ENCODE data around the gene SLC25A42. TPM values are rescaled to one million over a fixed set of nuclear protein-coding genes. Genes with fewer than 3 reads are reported as not detected.
"Not testable (repeated sequence)": the region's sequence is repeated elsewhere in the genome, so short reads cannot be mapped to it uniquely, and the experiment has no call there.

Gene SLC25A42
- polyA plus RNA-seq, 3 donors, result 16.7 to 23.4 (median 22.7) TPM

DNA sequence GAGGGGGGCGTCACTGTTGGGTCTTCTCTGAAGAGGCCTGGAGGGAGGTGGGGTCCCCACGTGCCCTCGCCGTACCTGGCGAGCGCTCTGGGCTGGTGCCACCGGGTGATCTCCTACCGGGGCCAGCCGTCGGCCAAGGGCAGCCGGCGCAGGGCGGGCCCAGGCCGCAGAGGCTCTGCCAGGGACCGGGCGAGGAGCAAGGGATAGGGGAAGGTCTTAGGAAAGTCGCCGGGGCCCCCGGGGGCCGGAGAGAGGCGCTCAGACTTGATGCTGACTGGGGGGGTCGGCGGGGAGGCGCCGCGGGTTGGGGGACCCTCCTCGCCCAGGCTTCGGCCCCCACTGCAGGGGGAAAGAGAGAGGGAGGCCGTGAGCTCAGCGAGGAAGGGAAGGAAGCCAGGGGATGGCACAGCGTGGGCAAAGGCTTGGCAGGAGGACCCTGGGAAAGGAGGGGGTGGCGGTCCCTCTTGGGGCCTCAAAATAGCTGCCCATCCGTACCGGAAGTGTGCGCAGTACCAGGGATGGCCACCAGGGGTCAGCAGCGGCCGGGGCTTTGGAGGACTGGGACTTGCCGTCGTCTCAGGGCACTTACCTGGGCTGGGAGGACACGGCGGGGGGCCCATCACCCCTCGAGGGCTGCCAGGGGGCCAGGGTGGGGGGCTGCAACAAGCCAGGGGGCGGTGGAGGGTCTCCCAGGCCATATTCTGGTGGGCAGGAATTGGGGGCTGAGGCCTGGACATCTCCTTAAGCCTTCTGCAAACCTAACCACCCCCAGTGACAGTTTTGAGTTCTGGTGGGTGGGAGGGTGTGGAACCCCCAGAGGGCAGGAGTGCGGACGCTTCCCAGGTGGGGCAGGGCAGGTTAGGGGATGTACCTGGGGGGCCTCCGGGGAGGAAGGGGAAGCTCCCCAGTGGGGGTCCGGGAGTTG, 82.2 kb downstream of the SLC25A42 start:
- peak in 7 of 11 donors; percentile 30 to 65 (median 48) for DNase-seq (ENCODE audit: extremely low read depth in 1 of 11, low read depth in 9 of 11, low spot score in 4 of 11)

DNA sequence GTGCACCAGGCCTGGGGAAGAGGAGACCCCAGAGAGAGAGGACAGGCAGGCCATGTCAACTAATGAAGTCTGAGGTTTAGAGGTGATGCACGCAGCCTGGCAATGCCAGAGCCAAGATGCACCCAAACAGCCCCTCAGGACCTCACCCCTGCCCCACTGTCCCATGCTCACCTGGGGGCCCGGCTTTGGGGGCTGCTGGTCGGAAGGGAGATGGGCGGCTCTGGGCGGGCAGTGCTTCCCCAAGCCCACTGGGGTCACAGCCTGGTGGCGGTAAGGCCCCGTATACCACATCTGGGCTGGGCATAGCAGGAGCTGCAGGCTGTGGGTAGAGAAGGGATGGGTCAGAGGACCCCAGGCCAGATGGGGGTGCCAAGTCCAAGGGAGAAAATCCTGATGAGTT, 83.1 kb downstream of the SLC25A42 start:
- DNase-seq (ENCODE audit: extremely low read depth in 1 of 11, low read depth in 9 of 11, low spot score in 4 of 11), result no peak

DNA sequence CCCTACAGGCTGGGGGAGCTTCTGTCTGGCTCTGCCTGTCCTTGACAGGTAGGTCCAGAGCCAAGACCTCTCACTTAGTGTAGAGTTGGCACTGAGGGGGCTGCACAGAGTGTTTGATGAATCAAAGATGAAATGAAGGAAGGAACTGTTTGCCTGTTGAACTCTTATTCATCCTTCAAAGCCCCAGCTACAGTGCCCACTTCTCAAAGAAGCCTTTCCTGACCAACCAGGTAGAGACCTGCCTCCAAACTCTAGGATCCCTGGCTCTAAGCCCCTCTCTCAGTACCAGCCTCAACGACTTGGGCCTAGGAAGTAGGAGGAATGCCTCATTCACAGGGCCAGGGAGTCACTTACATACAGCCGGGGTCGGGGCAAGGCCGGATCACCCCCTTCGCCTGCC, 83.5 kb downstream of the SLC25A42 start:
- no peak for DNase-seq (ENCODE audit: extremely low read depth in 1 of 11, low read depth in 9 of 11, low spot score in 4 of 11)

DNA sequence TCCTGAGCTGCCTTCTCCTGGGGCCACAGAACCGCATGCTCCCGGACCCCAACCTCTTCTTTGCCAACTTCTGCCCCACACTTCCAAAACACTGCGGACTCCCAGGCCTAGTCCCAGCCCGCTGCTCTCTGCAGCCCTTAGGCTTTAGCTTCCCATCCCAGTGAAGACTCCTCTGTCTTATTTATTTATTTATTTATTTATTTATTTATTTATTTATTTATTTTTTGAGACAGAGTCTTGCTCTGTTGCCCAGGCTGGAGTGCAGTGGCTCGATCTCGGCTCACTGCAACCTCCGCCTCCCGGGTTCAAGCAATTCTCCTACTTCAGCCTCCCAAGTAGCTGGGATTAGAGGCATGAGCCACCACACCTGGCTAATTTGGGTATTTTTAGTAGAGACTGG, 84.7 kb downstream of the SLC25A42 start:
- DNase-seq (ENCODE audit: extremely low read depth in 1 of 11, low read depth in 9 of 11, low spot score in 4 of 11), result not testable (repeated sequence)

GRCh38 chr19:19149435-19149834, 85.6 kb downstream of the SLC25A42 start:
- no peak for DNase-seq (ENCODE audit: extremely low read depth in 1 of 11, low read depth in 9 of 11, low spot score in 4 of 11)

DNA sequence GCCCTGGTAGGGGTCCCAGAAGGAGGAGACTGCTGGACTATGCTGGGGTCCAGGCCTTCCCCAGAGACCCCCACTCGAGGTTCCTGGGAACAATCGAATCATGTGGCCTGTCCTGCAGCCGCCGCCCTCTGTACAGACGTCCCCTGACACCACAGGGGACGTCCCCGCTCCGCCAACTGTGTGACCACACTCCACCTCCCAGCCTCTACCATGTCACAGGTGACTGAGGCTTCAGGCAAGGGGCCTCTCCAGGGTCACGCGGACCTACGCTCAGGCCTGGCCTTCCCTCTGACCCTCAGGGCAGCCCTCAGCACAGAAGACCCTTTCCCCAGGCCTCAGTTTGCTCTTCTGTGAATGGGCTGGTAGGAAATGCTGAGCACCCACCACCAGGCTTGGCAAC, 87.6 kb downstream of the SLC25A42 start:
- DNase-seq (ENCODE audit: extremely low read depth in 1 of 11, low read depth in 9 of 11, low spot score in 4 of 11), result no peak

- no peak for DNase-seq (ENCODE audit: extremely low read depth in 1 of 11, low read depth in 9 of 11, low spot score in 4 of 11)
Observed at GRCh38 chr19:19152668-19153384, 89.0 kb downstream of the SLC25A42 start.

GRCh38 chr19:19154768-19155494, 91.1 kb downstream of the SLC25A42 start:
- DNase-seq (ENCODE audit: extremely low read depth in 1 of 11, low read depth in 9 of 11, low spot score in 4 of 11), result no peak

DNA sequence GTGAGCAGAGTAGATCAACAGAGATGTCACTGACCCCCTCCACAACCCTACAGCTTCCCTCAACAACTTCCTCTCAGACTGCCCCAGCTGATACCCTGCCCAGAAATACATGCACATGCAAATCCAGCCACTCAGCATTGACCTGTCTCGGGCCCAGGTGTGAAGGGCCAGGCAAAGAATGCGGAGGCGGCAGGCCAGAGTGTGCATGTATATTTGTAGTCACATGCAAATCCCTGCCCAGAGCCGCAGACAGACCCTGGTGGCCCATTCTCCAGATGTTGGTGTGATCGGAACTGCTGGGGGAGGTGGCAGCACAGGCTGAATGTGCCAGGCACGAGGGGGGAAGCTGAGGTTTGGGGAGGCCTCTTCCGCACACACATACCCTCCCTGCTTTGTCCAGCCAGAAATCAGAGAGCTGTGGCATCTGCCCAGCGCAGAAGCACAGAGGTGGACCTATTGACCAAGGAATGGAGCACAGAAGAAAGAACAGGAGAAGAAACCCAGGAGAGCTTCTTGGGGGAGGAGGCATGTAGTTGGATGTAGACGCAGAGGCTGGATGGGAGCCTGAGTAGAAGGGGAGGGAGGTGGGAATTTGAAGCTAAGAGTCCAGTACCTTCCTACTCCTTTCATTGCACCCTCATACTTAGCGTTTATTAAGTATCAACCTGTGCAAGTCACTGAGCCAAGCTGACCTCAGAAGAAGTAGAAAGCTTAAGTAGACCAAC, 91.9 kb downstream of the SLC25A42 start:
- no peak for DNase-seq (ENCODE audit: extremely low read depth in 1 of 11, low read depth in 9 of 11, low spot score in 4 of 11)

DNA sequence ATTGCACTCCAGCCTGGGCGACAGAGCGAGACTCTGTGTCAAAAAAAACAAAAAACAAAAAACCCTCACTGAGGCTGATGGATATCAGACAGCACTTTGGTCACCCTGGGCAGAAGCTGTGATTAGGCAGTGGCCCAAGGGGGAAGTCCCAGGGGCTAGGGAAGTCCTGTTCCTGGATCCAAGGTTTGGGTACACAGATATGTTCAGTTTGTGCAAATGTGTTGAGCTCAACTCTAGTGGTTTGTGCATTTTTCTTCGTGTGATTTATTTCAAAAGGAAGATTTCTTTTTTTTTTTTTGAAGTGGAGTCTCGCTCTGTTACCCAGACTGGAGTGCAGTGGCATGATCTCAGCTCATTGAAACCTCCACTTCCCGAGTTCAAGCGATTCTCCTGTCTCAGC, 94.0 kb downstream of the SLC25A42 start:
- DNase-seq (ENCODE audit: extremely low read depth in 1 of 11, low read depth in 9 of 11, low spot score in 4 of 11), result no peak

- DNase-seq (ENCODE audit: extremely low read depth in 1 of 11, low read depth in 9 of 11, low spot score in 4 of 11), result no peak
Observed at GRCh38 chr19:19159534-19159933, 95.7 kb downstream of the SLC25A42 start.

DNA sequence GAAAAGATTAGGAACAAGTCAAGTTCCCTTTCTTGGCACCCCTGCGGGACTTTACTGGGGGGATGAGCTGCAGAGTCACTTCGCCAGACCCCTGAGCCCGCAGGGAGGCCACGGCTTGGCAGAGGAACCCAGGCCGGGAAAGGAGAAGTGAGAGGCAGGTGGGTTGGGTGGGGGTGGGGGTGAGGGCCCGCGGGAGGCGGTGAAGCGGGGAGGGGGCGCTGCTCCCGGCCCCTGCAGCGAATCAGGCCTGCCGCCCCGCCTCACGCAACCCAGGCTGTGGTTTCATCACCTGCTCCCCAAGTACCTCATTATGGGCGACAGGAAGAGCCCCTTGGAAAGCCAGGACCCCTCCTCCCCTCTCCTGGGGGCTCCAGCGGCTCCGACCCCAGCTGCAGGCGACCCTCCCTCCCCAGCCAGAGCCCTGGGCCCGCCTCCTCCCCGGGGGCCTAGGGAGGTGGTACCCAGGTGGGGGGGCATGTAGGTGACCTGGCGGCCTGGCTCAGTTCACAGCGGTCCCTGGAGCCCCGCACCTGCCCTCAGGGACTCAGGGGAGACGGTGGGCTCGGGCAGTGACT, 96.8 kb downstream of the SLC25A42 start:
- DNase-seq (ENCODE audit: extremely low read depth in 1 of 11, low read depth in 9 of 11, low spot score in 4 of 11), result no peak

- DNase-seq (ENCODE audit: extremely low read depth in 1 of 11, low read depth in 9 of 11, low spot score in 4 of 11), result no peak
Observed at GRCh38 chr19:19162495-19162894, 98.7 kb downstream of the SLC25A42 start.

Other genes starting within 250 kb of the SLC25A42 start
- 10 to 100 TPM; 48.5 to 63.6 (median 57.5) TPM for gene UPF1, start 232.0 kb upstream of the SLC25A42 start, polyA plus RNA-seq (ENCODE audit: insufficient read length in 3 of 3)
- 1 to 10 TPM; 4.5 to 8.1 (median 7.2) TPM for gene CERS1, start 167.8 kb upstream of the SLC25A42 start, polyA plus RNA-seq (ENCODE audit: insufficient read length in 3 of 3)
- 100 to 1,000 TPM in 2 of 3 donors, 10 to 100 TPM in 1; 93.3 to 142 (median 113) TPM for gene COPE, start 144.6 kb upstream of the SLC25A42 start, polyA plus RNA-seq (ENCODE audit: insufficient read length in 3 of 3)
- gene DDX49, start 144.3 kb upstream of the SLC25A42 start, polyA plus RNA-seq (ENCODE audit: insufficient read length in 3 of 3), result 10 to 100 TPM; 34.6 to 53.5 (median 50.6) TPM
- gene HOMER3, start 122.8 kb upstream of the SLC25A42 start, polyA plus RNA-seq (ENCODE audit: insufficient read length in 3 of 3), result 10 to 100 TPM; 45.6 to 70.4 (median 62.5) TPM
- 100 to 1,000 TPM in 1 of 3 donors, 10 to 100 TPM in 2; 85.1 to 138 (median 91.5) TPM for gene SUGP2, start 30.5 kb upstream of the SLC25A42 start, polyA plus RNA-seq (ENCODE audit: insufficient read length in 3 of 3)
- 10 to 100 TPM; 31.4 to 42.7 (median 36.7) TPM for gene ARMC6, start 30.4 kb upstream of the SLC25A42 start, polyA plus RNA-seq (ENCODE audit: insufficient read length in 3 of 3)
- gene TMEM161A, start 74.5 kb downstream of the SLC25A42 start, polyA plus RNA-seq (ENCODE audit: insufficient read length in 3 of 3), result 10 to 100 TPM; 25.5 to 42.7 (median 36.7) TPM
- gene MEF2B, start 106.3 kb downstream of the SLC25A42 start, polyA plus RNA-seq (ENCODE audit: insufficient read length in 3 of 3), result 1 to 10 TPM; 1.3 to 2.9 (median 1.6) TPM
- 10 to 100 TPM; 14.8 to 30.0 (median 19.3) TPM for gene BORCS8, start 128.2 kb downstream of the SLC25A42 start, polyA plus RNA-seq (ENCODE audit: insufficient read length in 3 of 3)
- 10 to 100 TPM; 59.5 to 85.3 (median 74.6) TPM for gene RFXANK, start 128.3 kb downstream of the SLC25A42 start, polyA plus RNA-seq (ENCODE audit: insufficient read length in 3 of 3)
- 10 to 100 TPM; 11.5 to 13.1 (median 12.6) TPM for gene NR2C2AP, start 139.4 kb downstream of the SLC25A42 start, polyA plus RNA-seq (ENCODE audit: insufficient read length in 3 of 3)
- under 1 TPM; 0.03 to 0.39 (median 0.09) TPM for gene NCAN, start 148.0 kb downstream of the SLC25A42 start, polyA plus RNA-seq (ENCODE audit: insufficient read length in 3 of 3)
- 1 to 10 TPM; 2.3 to 4.7 (median 3.8) TPM for gene TM6SF2, start 209.3 kb downstream of the SLC25A42 start, polyA plus RNA-seq (ENCODE audit: insufficient read length in 3 of 3)

Data from renal cortex interstitium (tissue), 11 donors.